ENCODE measurements around the gene SEPTIN3. TPM values are rescaled to one million over a fixed set of nuclear protein-coding genes. Genes with fewer than 3 reads are reported as not detected.

Gene SEPTIN3
- total RNA-seq, 2 experiments from 2014 or later = 0.21 to 0.37 TPM

DNA sequence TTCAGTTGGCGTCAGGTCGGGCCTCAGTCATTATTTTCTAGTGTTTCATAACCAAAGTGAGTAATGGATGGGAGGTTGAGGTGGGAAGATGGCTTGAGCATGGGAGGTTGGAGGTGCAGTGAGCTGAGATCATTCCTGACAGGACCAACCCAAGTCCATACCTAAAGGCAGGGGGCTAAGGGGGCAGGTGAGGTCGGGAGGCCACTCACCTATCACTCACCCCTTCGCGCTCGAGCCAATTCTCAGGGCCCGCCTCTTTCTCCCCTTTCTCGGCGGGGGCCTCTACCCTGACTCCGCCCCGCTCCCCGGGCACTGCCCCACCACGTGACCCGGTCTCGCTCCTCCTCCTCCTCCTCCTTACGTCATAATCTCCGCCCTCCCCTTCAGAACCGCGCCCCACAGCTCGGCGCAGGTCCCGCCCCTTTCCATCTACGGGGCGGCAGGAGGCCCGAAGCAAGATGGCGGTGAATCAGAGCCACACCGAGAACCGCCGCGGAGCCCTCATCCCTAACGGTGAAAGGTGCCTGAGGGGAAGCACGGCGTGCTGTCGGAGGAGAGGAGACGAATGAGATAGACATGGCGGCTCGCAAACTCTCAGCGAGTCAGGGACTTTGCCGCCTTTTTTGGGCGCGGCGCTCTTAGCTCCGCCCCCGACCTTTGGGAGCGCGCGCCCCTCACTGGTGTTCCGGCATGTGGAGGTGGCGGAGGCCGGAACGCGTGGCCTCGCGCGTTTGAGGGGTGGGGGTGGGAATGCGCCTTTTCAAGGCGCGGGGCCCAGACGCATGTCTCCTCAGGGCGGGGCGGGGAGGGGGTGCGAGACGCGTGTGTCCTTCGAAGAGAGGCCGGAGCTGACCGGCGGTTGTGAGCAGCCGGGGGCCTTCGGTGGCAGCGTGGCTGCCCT, 29.4 kb downstream of the SEPTIN3 start, which contains the start of gene WBP2NL:
WBP2NL (plus strand) TSS at position 428 of the 901 bp plus-strand sequence; CDS start at position 459, 31 bp downstream.
- ATAC-seq (peak; percentile 92), DNase-seq (peak; percentile 89)
- ChIA-PET POLR2A (interaction anchor here (0.6 to 1.9 kb wide), 6 partner anchors 12 to 93 kb away, joined by 3 to 5 read pairs (median 4); partner anchors contain the start of gene NAGA), CTCF (interaction anchor here (1.0 to 1.4 kb wide), 3 partner anchors 32 to 93 kb away, joined by 3 to 4 read pairs (median 3); partner anchors contain the start of genes NAGA and NDUFA6)
- Mint-ChIP-seq H3K36me3 (ENCODE audit: low read depth) (peaks cover 7% of the 10 kb centered on the region), H3K27me3 (ENCODE audit: low read depth) (peaks cover 23% of the 10 kb centered on the region), H3K4me1 (ENCODE audit: low read depth) (peaks cover 29% of the 10 kb centered on the region), H3K27ac (peak within 1 kb of the TSS; percentile 95), H3K4me3 (peak within 1 kb of the TSS; percentile 86), H3K9me3 (ENCODE audit: insufficient read depth) (no peaks in the 10 kb centered on the region)

DNA sequence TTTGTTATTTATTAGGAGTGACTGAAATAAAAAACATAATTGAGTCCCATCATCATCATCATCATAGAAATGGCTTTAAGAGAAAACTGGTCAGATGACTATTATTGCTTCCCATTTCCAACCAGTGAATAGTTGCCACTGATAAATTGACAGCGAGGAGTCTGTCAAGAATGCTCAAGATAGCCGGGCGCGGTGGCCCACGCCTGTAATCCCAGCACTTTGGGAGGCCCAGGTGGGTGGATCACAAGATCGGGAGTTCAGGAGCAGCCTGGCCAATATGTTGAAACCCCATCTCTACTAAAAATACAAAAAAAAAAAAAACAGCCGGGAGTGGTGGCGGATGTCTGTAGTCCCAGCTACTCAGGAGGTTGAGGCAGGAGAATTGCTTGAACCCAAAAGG, 31.2 kb downstream of the SEPTIN3 start:
- POLR2A ChIA-PET = no interaction called here
- CTCF ChIA-PET = no interaction called here
- no peak overlapping the region for H3K4me3 Mint-ChIP-seq
- H3K27me3 Mint-ChIP-seq (ENCODE audit: low read depth) = peaks cover 20% of the 10 kb centered on the region
- H3K36me3 Mint-ChIP-seq (ENCODE audit: low read depth) = peaks cover 7% of the 10 kb centered on the region
- H3K27ac Mint-ChIP-seq = no peak overlapping the region
- peaks cover 16% of the 10 kb centered on the region for H3K4me1 Mint-ChIP-seq (ENCODE audit: low read depth)
- ATAC-seq (no peak), DNase-seq (no peak)
- no peaks in the 10 kb centered on the region for H3K9me3 Mint-ChIP-seq (ENCODE audit: insufficient read depth)

DNA sequence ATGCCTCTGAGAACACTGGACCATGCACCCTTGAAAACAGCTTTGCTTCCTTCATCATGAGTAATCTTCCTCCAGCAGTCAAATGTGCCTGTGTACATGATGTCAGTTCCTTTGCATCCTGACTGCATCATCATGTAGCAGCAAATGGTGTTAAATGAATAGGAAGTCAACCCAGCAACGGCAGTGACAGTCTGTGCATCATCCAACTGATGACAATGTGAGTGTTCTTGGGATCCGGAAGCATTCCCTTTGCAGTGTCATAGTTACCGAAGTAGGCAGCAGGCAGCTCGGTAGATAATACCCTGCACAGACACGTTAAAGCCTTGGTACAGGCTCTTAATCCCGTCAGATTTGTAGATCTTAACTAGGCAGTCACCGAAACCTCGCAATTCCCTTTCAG, 31.9 kb downstream of the SEPTIN3 start:
- Mint-ChIP-seq H3K27ac (no peak overlapping the region), H3K4me3 (no peak overlapping the region), H3K4me1 (ENCODE audit: low read depth) (peaks cover 15% of the 10 kb centered on the region), H3K36me3 (ENCODE audit: low read depth) (peaks cover 7% of the 10 kb centered on the region), H3K9me3 (ENCODE audit: insufficient read depth) (no peaks in the 10 kb centered on the region), H3K27me3 (ENCODE audit: low read depth) (peaks cover 21% of the 10 kb centered on the region)
- POLR2A ChIA-PET = interaction anchor here (0.6 kb wide), 1 partner anchor 78 kb away, joined by 3 read pairs; the partner anchor contains the start of gene SMDT1
- no peak for ATAC-seq
- CTCF ChIA-PET = no interaction called here
- DNase-seq = no peak

DNA sequence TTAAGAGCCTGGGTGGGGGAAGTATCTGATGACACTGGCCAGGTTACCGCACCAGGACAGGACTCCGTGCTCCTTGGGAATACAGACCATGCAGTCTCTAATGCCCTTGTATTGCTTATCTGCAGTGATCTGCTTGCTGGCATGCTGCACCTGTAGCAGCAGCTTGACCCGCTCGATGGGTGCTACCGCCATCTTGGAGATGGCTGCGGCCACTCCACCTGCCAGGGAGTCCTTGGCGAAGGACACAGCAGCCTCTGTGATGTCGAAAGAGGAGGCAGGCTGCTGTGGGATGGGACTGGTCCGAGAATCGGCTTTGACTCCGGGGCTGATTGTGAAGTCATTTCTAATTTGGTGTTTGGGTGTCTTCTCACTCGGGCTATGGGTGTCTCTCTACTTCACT, 32.5 kb downstream of the SEPTIN3 start:
- CTCF ChIA-PET = no interaction called here
- ATAC-seq = no peak
- H3K9me3 Mint-ChIP-seq (ENCODE audit: insufficient read depth) = no peaks in the 10 kb centered on the region
- DNase-seq = no peak
- H3K27ac Mint-ChIP-seq = no peak overlapping the region
- POLR2A ChIA-PET = no interaction called here
- peaks cover 18% of the 10 kb centered on the region for H3K27me3 Mint-ChIP-seq (ENCODE audit: low read depth)
- peaks cover 15% of the 10 kb centered on the region for H3K4me1 Mint-ChIP-seq (ENCODE audit: low read depth)
- no peak overlapping the region for H3K4me3 Mint-ChIP-seq
- H3K36me3 Mint-ChIP-seq (ENCODE audit: low read depth) = peaks cover 7% of the 10 kb centered on the region

DNA sequence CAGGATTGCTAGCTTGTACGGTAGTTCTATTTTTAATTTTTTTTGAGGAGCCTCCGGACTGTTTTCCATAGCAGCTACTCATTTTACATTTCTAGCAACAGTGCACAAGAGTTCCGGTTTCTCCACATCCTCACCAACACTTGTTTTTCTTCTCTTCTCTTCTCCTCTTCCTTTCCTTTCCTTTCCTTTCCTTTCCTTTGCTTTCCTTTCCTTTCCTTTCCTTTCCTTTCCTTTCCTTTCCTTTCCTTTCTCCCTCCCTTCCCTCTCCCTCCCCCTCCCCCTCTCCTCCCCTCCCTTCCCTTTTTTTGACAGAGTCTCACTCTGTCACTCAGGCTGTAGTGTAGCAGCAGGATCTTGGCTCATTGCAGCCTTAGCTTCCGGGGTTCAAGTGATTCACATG, 38.7 kb downstream of the SEPTIN3 start:
- H3K27me3 Mint-ChIP-seq (ENCODE audit: low read depth) = peaks cover 16% of the 10 kb centered on the region
- H3K4me3 Mint-ChIP-seq = no peak overlapping the region
- DNase-seq = no peak
- H3K4me1 Mint-ChIP-seq (ENCODE audit: low read depth) = no peaks in the 10 kb centered on the region
- POLR2A ChIA-PET = no interaction called here
- CTCF ChIA-PET = no interaction called here
- peaks cover 21% of the 10 kb centered on the region for H3K9me3 Mint-ChIP-seq (ENCODE audit: insufficient read depth)
- H3K27ac Mint-ChIP-seq = no peak overlapping the region
- no peak for ATAC-seq
- H3K36me3 Mint-ChIP-seq (ENCODE audit: low read depth) = peaks cover 4% of the 10 kb centered on the region

DNA sequence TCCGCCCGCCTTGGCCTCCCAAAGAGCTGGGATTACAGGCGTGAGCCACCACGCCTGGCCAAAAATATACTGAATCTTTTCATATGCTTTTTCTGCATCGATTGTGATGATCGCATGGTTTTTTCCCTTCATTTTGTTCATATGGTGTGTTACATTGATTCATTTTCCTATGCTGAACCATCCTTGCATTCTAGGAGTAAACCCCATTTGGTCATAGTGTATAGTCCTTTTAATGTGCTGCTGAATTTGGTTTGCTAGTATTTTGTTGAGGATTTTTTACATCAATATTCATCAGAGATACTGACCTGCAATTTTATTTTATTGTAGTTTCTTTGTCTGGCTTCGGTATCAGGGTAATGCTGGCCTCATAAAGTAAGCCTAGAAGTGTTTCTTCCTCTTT, 41.5 kb downstream of the SEPTIN3 start:
- POLR2A ChIA-PET = no interaction called here
- H3K9me3 Mint-ChIP-seq (ENCODE audit: insufficient read depth) = peaks cover 21% of the 10 kb centered on the region
- H3K27me3 Mint-ChIP-seq (ENCODE audit: low read depth) = peaks cover 19% of the 10 kb centered on the region
- DNase-seq (no peak), ATAC-seq (no peak)
- H3K4me3 Mint-ChIP-seq = no peak overlapping the region
- CTCF ChIA-PET = no interaction called here
- no peaks in the 10 kb centered on the region for H3K4me1 Mint-ChIP-seq (ENCODE audit: low read depth)
- no peak overlapping the region for H3K27ac Mint-ChIP-seq
- peaks cover 4% of the 10 kb centered on the region for H3K36me3 Mint-ChIP-seq (ENCODE audit: low read depth)

DNA sequence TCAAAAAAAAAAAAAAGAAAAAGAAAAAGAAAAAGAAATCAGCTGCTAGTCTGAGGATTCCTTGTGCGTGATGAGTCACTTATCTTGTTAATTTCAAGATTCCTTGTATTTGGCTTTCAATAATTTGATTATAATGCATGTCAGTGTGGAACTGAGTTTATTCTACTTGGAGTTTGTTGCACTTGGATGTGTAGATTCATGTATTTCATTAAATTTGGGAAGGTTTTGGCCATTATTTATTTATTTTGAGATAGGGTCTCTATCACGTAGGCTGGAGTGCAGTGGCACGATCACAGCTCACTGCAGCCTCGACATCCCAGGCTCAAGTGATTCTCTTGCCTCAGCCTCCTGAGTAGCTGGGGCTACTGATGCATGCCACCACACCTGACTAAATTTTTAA, 44.1 kb downstream of the SEPTIN3 start:
- ATAC-seq (no peak), DNase-seq (no peak)
- ChIA-PET CTCF (no interaction called here), POLR2A (no interaction called here)
- Mint-ChIP-seq H3K27me3 (ENCODE audit: low read depth) (peaks cover 19% of the 10 kb centered on the region), H3K4me1 (ENCODE audit: low read depth) (no peaks in the 10 kb centered on the region), H3K4me3 (no peak overlapping the region), H3K36me3 (ENCODE audit: low read depth) (peaks cover 4% of the 10 kb centered on the region), H3K9me3 (ENCODE audit: insufficient read depth) (peaks cover 21% of the 10 kb centered on the region), H3K27ac (no peak overlapping the region)

DNA sequence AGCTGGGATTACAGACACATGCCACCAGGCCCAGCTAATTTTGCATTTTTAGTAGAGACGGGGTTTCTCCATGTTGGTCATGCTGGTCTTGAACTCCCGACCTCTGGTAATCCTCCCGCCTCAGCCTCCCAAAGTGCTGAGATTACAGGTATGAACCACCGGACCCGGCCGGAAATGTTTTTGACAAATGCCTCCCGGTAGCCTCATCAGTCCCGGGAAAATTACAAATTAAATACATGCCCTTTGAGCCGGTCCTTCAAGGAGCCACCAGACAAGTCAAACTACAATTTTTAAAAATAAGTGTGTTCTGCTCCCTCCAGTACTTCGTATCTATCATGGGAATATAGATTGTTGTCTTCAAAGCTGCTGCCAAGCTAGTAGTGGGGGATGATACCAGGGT, 46.9 kb downstream of the SEPTIN3 start:
- ChIA-PET POLR2A (no interaction called here), CTCF (interaction anchor here (1.2 to 2.0 kb wide), 3 partner anchors 9 to 17 kb away, joined by 3 to 6 read pairs (median 4); no protein-coding TSS in a partner anchor)
- Mint-ChIP-seq H3K4me3 (no peak overlapping the region), H3K36me3 (ENCODE audit: low read depth) (no peaks in the 10 kb centered on the region), H3K27me3 (ENCODE audit: low read depth) (peaks cover 28% of the 10 kb centered on the region), H3K27ac (no peak overlapping the region), H3K9me3 (ENCODE audit: insufficient read depth) (peaks cover 4% of the 10 kb centered on the region), H3K4me1 (ENCODE audit: low read depth) (no peaks in the 10 kb centered on the region)
- DNase-seq = no peak
- no peak for ATAC-seq

DNA sequence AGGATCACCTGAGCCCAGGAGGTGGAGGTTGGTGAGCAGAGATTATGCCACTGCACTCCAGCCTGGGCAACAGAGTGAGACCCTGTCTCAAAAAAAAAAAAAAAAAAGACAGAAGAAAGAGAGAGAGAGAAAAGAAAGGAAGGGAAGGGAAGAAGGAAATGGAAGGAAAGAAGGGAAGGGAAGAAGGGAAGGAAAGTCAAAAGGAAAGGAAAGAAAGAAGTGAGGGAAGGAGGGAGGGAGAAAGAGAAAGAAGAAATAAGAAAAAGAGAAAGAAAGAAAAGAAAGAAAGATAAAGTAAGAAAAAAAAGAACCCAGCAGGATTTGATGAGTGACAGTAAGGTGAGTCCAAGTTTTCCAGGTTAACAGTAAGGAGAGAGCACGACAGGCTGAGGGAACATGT, 49.0 kb downstream of the SEPTIN3 start:
- Mint-ChIP-seq H3K27ac (no peak overlapping the region), H3K4me1 (ENCODE audit: low read depth) (peaks cover 12% of the 10 kb centered on the region), H3K4me3 (no peak overlapping the region), H3K36me3 (ENCODE audit: low read depth) (peaks cover 5% of the 10 kb centered on the region), H3K27me3 (ENCODE audit: low read depth) (peaks cover 25% of the 10 kb centered on the region), H3K9me3 (ENCODE audit: insufficient read depth) (no peaks in the 10 kb centered on the region)
- CTCF ChIA-PET = interaction anchor here (0.6 kb wide), 1 partner anchor 397 kb away, joined by 3 read pairs; the partner anchor contains the start of gene XRCC6
- DNase-seq (no peak), ATAC-seq (no peak)
- POLR2A ChIA-PET = interaction anchor here (0.8 kb wide), 1 partner anchor 71 kb away, joined by 3 read pairs; no protein-coding TSS in a partner anchor

Other genes starting within 250 kb of the SEPTIN3 start
- 10 to 100 TPM; 20.3 to 20.9 TPM for gene CCDC134, start 168.8 kb upstream of the SEPTIN3 start, total RNA-seq
- gene SREBF2, start 136.3 kb upstream of the SEPTIN3 start, total RNA-seq = 10 to 100 TPM; 93.0 to 93.7 TPM
- gene SHISA8, start 54.4 kb upstream of the SEPTIN3 start, total RNA-seq = not detected
- 1 to 10 TPM; 1.2 to 1.6 TPM for gene TNFRSF13C, start 42.6 kb upstream of the SEPTIN3 start, total RNA-seq
- gene CENPM, start 22.3 kb upstream of the SEPTIN3 start, total RNA-seq = 10 to 100 TPM; 83.6 to 83.8 TPM
- 1 to 10 TPM; 1.1 to 1.3 TPM for gene WBP2NL, start 29.3 kb downstream of the SEPTIN3 start, total RNA-seq
- gene NAGA, start 101.4 kb downstream of the SEPTIN3 start, total RNA-seq = 10 to 100 TPM; 17.1 to 18.1 TPM
- gene PHETA2, start 104.8 kb downstream of the SEPTIN3 start, total RNA-seq = 1 to 10 TPM; 1.6 to 1.9 TPM
- 10 to 100 TPM; 77.2 to 78.2 TPM for gene SMDT1, start 110.3 kb downstream of the SEPTIN3 start, total RNA-seq
- 100 to 1,000 TPM in 1 of 2 experiments, 10 to 100 TPM in 1; 90.7 to 102 TPM for gene NDUFA6, start 121.3 kb downstream of the SEPTIN3 start, total RNA-seq
- gene CYP2D6, start 161.4 kb downstream of the SEPTIN3 start, total RNA-seq = 1 to 10 TPM; 2.9 to 3.6 TPM